Measurements from ENCODE around the gene MRPL12.

DNA sequence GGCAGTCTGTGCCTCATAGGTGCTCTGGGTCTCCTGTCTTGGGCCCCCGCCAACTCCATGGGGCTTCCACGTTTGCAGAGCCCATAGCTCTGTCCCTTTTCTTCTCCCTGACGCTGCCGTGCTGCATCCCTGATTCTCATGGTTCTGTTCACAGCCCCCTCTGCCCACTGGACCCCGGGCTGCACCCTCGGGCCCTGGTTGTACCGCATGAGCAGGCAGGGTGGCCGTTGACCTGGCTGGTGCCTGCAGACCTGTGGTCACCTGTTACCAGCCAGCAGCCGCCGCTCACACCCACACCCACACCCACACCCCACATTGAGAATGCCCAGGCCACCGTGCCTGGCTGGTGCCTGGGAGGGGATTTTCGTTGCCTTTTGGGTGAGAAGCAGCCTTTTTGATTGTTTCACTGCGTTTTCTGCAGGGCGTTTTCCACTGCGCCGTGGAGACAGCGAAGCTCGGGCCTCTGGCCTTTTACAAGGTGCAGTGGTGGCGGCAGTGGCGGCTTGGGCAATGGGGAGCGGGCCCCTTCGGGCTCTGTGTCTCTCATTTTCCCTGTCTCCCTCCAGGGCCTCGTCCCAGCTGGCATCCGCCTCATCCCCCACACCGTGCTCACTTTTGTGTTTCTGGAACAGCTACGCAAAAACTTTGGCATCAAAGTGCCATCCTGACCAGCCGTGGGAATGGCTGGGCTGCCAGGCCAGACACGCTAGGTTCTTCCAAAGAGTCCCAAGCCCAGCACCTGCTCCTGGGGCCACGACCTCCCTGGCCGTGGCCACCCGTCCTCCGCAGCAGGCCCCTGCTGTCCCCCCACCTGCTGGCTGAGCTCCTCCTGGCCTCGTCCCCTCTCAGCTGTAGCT, 16.5 kb downstream of the MRPL12 start:
- TF ChIP-seq POLR2A (IDR thresholded peaks at IDR 0.05): no peak
- TF ChIP-seq, protein P1, sequence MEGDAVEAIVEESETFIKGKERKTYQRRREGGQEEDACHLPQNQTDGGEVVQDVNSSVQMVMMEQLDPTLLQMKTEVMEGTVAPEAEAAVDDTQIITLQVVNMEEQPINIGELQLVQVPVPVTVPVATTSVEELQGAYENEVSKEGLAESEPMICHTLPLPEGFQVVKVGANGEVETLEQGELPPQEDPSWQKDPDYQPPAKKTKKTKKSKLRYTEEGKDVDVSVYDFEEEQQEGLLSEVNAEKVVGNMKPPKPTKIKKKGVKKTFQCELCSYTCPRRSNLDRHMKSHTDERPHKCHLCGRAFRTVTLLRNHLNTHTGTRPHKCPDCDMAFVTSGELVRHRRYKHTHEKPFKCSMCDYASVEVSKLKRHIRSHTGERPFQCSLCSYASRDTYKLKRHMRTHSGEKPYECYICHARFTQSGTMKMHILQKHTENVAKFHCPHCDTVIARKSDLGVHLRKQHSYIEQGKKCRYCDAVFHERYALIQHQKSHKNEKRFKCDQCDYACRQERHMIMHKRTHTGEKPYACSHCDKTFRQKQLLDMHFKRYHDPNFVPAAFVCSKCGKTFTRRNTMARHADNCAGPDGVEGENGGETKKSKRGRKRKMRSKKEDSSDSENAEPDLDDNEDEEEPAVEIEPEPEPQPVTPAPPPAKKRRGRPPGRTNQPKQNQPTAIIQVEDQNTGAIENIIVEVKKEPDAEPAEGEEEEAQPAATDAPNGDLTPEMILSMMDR (IDR thresholded peaks at IDR 0.05): no peak
